Mesenchymal stem cell (in vitro differentiated cells and primary cell): Measurements from ENCODE around the gene HIGD1A.

Experiments used
- DNase-seq: peaks from one replicate; pipeline ENCODE4 v3.0.0-alpha.2; 2013
- H2AFZ ChIP-seq: one replicate; pipeline ENCODE4 v1.6.1; 2013; ENCODE audit warnings: low read depth, mild to moderate bottlenecking, control low read depth, inconsistent platforms, low read length, moderate library complexity
- H2AK5ac ChIP-seq: 2 replicates; pipeline ENCODE4 v1.6.1; 2013; ENCODE audit warnings: low read length, moderate library complexity, mild to moderate bottlenecking, inconsistent platforms; ENCODE audit not compliant: severe bottlenecking
- H2BK120ac ChIP-seq: one replicate; pipeline ENCODE4 v1.6.1; 2013; ENCODE audit warnings: low read depth, mild to moderate bottlenecking, inconsistent platforms, low read length, moderate library complexity
- H2BK12ac ChIP-seq, 2 experiments: one replicate each; pipeline ENCODE4 v1.6.1; 2013; ENCODE audit warnings: inconsistent platforms in 2 of 2, low read length in 2 of 2, mild to moderate bottlenecking in 2 of 2, moderate library complexity in 2 of 2, control low read depth in 1 of 2
- H2BK15ac ChIP-seq: one replicate; pipeline ENCODE4 v1.6.1; 2013; ENCODE audit warnings: mild to moderate bottlenecking, low read depth, inconsistent platforms; ENCODE audit not compliant: poor library complexity, severe bottlenecking
- H2BK5ac ChIP-seq: 2 replicates; pipeline ENCODE4 v1.6.1; 2013; ENCODE audit warnings: low read depth, mild to moderate bottlenecking, low read length, control low read depth, inconsistent platforms; ENCODE audit not compliant: poor library complexity, severe bottlenecking
- H3K14ac ChIP-seq, 2 experiments: one replicate each; pipeline ENCODE4 v1.6.1; 2013; ENCODE audit warnings: inconsistent platforms in 2 of 2, low read length in 2 of 2, control low read depth in 1 of 2, mild to moderate bottlenecking in 1 of 2, moderate library complexity in 1 of 2
- H3K18ac ChIP-seq, 2 experiments: one replicate each; pipeline ENCODE4 v1.6.1; 2013; ENCODE audit warnings: inconsistent platforms in 2 of 2, low read length in 2 of 2, control low read depth in 1 of 2, low read depth in 1 of 2, mild to moderate bottlenecking in 1 of 2
- H3K23ac ChIP-seq, 2 experiments: one replicate each; pipeline ENCODE4 v1.6.1; 2013; ENCODE audit warnings: inconsistent platforms in 2 of 2, low read length in 2 of 2, mild to moderate bottlenecking in 2 of 2, moderate library complexity in 2 of 2, control low read depth in 1 of 2
- H3K27ac ChIP-seq: 2 replicates; pipeline ENCODE4 v1.5.1; 2013; ENCODE audit warnings: mild to moderate bottlenecking, moderate library complexity, low read length, control low read depth, inconsistent platforms; ENCODE audit not compliant: poor library complexity, severe bottlenecking
- H3K27me3 ChIP-seq, 2 experiments: 2 replicates each; pipeline versions ENCODE4 v1.6.1 to v1.7.0; 2013; ENCODE audit warnings: low read length in 2 of 2, mild to moderate bottlenecking in 2 of 2, moderate library complexity in 2 of 2, control low read depth in 1 of 2, inconsistent platforms in 1 of 2; ENCODE audit not compliant: control insufficient read depth in 1 of 2, insufficient read depth in 1 of 2
- H3K36me3 ChIP-seq, 2 experiments: 2 replicates each; pipeline versions ENCODE4 v1.6.1 to v1.7.0; 2013; ENCODE audit warnings: low read length in 2 of 2, control low read depth in 1 of 2, inconsistent platforms in 1 of 2, low read depth in 1 of 2, mild to moderate bottlenecking in 1 of 2; ENCODE audit not compliant: insufficient read depth in 2 of 2, control insufficient read depth in 1 of 2
- H3K4ac ChIP-seq, 2 experiments: one replicate each; pipeline ENCODE4 v1.6.1; 2013; ENCODE audit warnings: inconsistent platforms in 2 of 2, low read length in 2 of 2, mild to moderate bottlenecking in 2 of 2, moderate library complexity in 2 of 2, control low read depth in 1 of 2, low read depth in 1 of 2
- H3K4me1 ChIP-seq: 2 replicates; pipeline ENCODE4 v1.6.1; 2013; ENCODE audit warnings: low read depth, low read length, control low read depth; ENCODE audit not compliant: control insufficient read depth, insufficient read depth
- H3K4me2 ChIP-seq: 2 replicates; pipeline ENCODE4 v1.6.1; 2013; ENCODE audit warnings: low read length, mild to moderate bottlenecking, inconsistent platforms; ENCODE audit not compliant: poor library complexity, severe bottlenecking
- H3K4me3 ChIP-seq, 2 experiments: 2 replicates each; pipeline versions ENCODE4 v1.5.1 to v1.7.0; 2013; ENCODE audit warnings: low read length in 2 of 2, mild to moderate bottlenecking in 2 of 2, control low read depth in 1 of 2, low read depth in 1 of 2; ENCODE audit not compliant: insufficient read depth in 1 of 2
- H3K79me1 ChIP-seq: replicated peaks from 2 replicates; pipeline ENCODE4 v1.6.1; 2013; ENCODE audit warnings: mild to moderate bottlenecking, control low read depth, low read length, inconsistent platforms; ENCODE audit not compliant: poor library complexity, severe bottlenecking
- H3K9ac ChIP-seq: 2 replicates; pipeline ENCODE4 v1.7.0; 2013; ENCODE audit warnings: mild to moderate bottlenecking, low read length, moderate library complexity
- H3K9me3 ChIP-seq: 2 replicates; pipeline ENCODE4 v1.7.0; 2013; ENCODE audit warnings: mild to moderate bottlenecking, low read length; ENCODE audit not compliant: control insufficient read depth
- H4K8ac ChIP-seq: one replicate; pipeline ENCODE4 v1.6.1; 2013; ENCODE audit warnings: inconsistent platforms, mild to moderate bottlenecking, low read length, moderate library complexity
- H4K91ac ChIP-seq: one replicate; pipeline ENCODE4 v1.6.1; 2013; ENCODE audit warnings: mild to moderate bottlenecking, low read length, inconsistent platforms
- WGBS: methylation state at CpG from one replicate; pipeline ENCODE4 v1.1.7; 2013; ENCODE audit warnings: mixed read lengths; 5-methylcytosine and 5-hydroxymethylcytosine counted together

The HIGD1A gene

GRCh38 chr3:42822828-42823227 is 18.5 kb upstream of the HIGD1A start:
- no peak for DNase-seq
- Histone ChIP-seq H3K4me2 (no peak overlapping the region), H3K79me1 (no peaks in the 10 kb centered on the region), H3K18ac (peak overlapping the region in 1 of 2 experiments; percentile 28), H3K23ac (no peak overlapping the region), H3K9me3 (no peaks in the 10 kb centered on the region), H2BK120ac (no peak overlapping the region), H4K91ac (no peak overlapping the region), H3K4me1 (no peaks in the 10 kb centered on the region), H3K36me3 (no peaks in the 10 kb centered on the region), H3K9ac (no peak overlapping the region), H3K27ac (no peak overlapping the region), H2AK5ac (no peak overlapping the region), H2BK5ac (no peak overlapping the region), H3K14ac (no peak overlapping the region), H3K27me3 (peaks cover 5 to 19% of the 10 kb centered on the region in 2 experiments), H2BK15ac (no peak overlapping the region), H3K4ac (no peak overlapping the region), H2BK12ac (no peak overlapping the region), H3K4me3 (no peak overlapping the region), H4K8ac (no peak overlapping the region), H2AFZ (no peak overlapping the region)
- 84% methylated on average over 3 of the region's 3 CpGs for WGBS

GRCh38 chr3:42820746-42821051 is 16.4 kb upstream of the HIGD1A start:
- Histone ChIP-seq H3K23ac (no peak overlapping the region), H3K4me2 (no peak overlapping the region), H3K9ac (no peak overlapping the region), H3K4ac (no peak overlapping the region), H2BK15ac (no peak overlapping the region), H3K27me3 (peaks cover 5 to 20% of the 10 kb centered on the region in 2 experiments), H2AK5ac (no peak overlapping the region), H2BK12ac (no peak overlapping the region), H3K18ac (no peak overlapping the region), H2AFZ (no peak overlapping the region), H3K14ac (no peak overlapping the region), H3K27ac (no peak overlapping the region), H3K36me3 (no peaks in the 10 kb centered on the region), H3K9me3 (no peaks in the 10 kb centered on the region), H2BK5ac (no peak overlapping the region), H4K91ac (no peak overlapping the region), H2BK120ac (no peak overlapping the region), H3K4me3 (no peak overlapping the region), H3K4me1 (no peaks in the 10 kb centered on the region), H3K79me1 (no peaks in the 10 kb centered on the region), H4K8ac (no peak overlapping the region)
- DNase-seq, result no peak
- 88% methylated on average over 6 of the region's 6 CpGs for WGBS

GRCh38 chr3:42819351-42819965 is 15.2 kb upstream of the HIGD1A start:
- Histone ChIP-seq H3K36me3 (no peaks in the 10 kb centered on the region), H3K18ac (no peak overlapping the region), H3K79me1 (no peaks in the 10 kb centered on the region), H3K4ac (no peak overlapping the region), H4K8ac (no peak overlapping the region), H3K4me1 (no peaks in the 10 kb centered on the region), H2AK5ac (no peak overlapping the region), H2AFZ (no peak overlapping the region), H2BK12ac (no peak overlapping the region), H3K4me3 (no peak overlapping the region), H3K9me3 (no peaks in the 10 kb centered on the region), H3K9ac (no peak overlapping the region), H3K4me2 (no peak overlapping the region), H3K27ac (no peak overlapping the region), H3K14ac (no peak overlapping the region), H3K23ac (no peak overlapping the region), H2BK5ac (no peak overlapping the region), H2BK15ac (no peak overlapping the region), H4K91ac (no peak overlapping the region), H2BK120ac (no peak overlapping the region), H3K27me3 (peaks cover 5 to 26% of the 10 kb centered on the region in 2 experiments)
- 53% methylated on average over 2 of the region's 2 CpGs for WGBS
- no peak for DNase-seq

- no peak overlapping the region for H2BK15ac ChIP-seq
- no peak for DNase-seq
Observed at GRCh38 chr3:42815826-42816225, 11.5 kb upstream of the HIGD1A start.

More at GRCh38 chr3:42815826-42816225, 11.5 kb upstream of the HIGD1A start:
- Histone ChIP-seq H3K4me3 (no peak overlapping the region), H3K27ac (no peak overlapping the region), H2AFZ (no peak overlapping the region), H3K79me1 (no peaks in the 10 kb centered on the region), H3K14ac (no peak overlapping the region), H3K36me3 (no peaks in the 10 kb centered on the region), H3K18ac (no peak overlapping the region), H3K9ac (no peak overlapping the region), H3K23ac (no peak overlapping the region), H2BK5ac (no peak overlapping the region), H3K4me2 (no peak overlapping the region), H2BK12ac (no peak overlapping the region), H2BK120ac (no peak overlapping the region), H3K4me1 (peaks cover 2% of the 10 kb centered on the region), H3K4ac (no peak overlapping the region), H4K8ac (no peak overlapping the region), H3K27me3 (peaks cover 5 to 26% of the 10 kb centered on the region in 2 experiments), H3K9me3 (no peaks in the 10 kb centered on the region), H2AK5ac (no peak overlapping the region), H4K91ac (no peak overlapping the region)
- 100% methylated on average over 1 of the region's 2 CpGs for WGBS
